Panc1 (cell line): ENCODE measurements around the gene MYOG.

ENCODE experiments used
- POLR2AphosphoS5 ChIP-seq: IDR thresholded peaks from 2 replicates; pipeline ENCODE4 v1.6.1; 2012; ENCODE audit warnings: mild to moderate bottlenecking, low read depth, low read length, moderate library complexity
- TF ChIP-seq, protein P1 (sequence below): fragments of 450-650 bp; IDR thresholded peaks from 2 replicates; pipeline ENCODE4 v1.5.1; 2017; ENCODE audit warnings: mild to moderate bottlenecking

DNA sequence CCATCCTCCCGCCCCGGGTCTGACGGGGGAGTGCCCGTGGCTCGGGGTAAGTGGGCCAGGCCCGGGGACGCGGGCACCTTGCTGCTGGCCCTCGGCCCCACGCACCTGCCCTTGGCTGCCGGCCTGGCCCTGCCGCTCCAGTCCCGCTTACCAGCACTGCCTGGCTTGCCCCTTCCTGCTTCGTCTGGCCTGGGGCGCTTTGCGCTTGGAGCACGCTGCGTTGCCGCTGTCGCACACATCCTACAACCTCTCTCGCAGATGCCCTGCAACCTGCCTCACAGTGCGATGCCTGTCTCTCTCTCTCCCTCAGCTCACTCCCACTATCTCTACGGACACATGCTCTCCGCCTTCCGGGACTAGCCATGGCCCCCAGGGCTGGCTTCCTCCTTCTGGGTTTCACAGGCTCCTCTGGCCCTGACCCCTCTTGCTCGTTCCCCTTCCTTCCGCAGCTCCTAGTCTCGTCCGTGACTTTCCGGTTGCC, 9.7 kb downstream of the MYOG start:
- TF ChIP-seq, protein P1, sequence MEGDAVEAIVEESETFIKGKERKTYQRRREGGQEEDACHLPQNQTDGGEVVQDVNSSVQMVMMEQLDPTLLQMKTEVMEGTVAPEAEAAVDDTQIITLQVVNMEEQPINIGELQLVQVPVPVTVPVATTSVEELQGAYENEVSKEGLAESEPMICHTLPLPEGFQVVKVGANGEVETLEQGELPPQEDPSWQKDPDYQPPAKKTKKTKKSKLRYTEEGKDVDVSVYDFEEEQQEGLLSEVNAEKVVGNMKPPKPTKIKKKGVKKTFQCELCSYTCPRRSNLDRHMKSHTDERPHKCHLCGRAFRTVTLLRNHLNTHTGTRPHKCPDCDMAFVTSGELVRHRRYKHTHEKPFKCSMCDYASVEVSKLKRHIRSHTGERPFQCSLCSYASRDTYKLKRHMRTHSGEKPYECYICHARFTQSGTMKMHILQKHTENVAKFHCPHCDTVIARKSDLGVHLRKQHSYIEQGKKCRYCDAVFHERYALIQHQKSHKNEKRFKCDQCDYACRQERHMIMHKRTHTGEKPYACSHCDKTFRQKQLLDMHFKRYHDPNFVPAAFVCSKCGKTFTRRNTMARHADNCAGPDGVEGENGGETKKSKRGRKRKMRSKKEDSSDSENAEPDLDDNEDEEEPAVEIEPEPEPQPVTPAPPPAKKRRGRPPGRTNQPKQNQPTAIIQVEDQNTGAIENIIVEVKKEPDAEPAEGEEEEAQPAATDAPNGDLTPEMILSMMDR, result no peak
- no peak for TF ChIP-seq POLR2AphosphoS5
